Keratinocyte (primary cell): ENCODE measurements around the gene NOTCH1.

Experiments
- CTCF ChIP-seq, 3 experiments: IDR thresholded peaks in 1 of 3; conservative IDR thresholded peaks in 1 of 3; optimal IDR thresholded peaks in 1 of 3; 2 replicates in 2 of 3; 3 replicates in 1 of 3; pipeline versions ENCODE3 to v1.5.1; 2011; ENCODE audit warnings: low read length in 3 of 3, mild to moderate bottlenecking in 3 of 3, moderate library complexity in 2 of 3, control low read depth in 1 of 3, inconsistent platforms in 1 of 3; ENCODE audit not compliant: insufficient read depth in 2 of 3; ENCODE audit errors: extremely low read depth in 1 of 3
- EZH2 ChIP-seq: IDR thresholded peaks from one replicate; pipeline ENCODE4 v1.6.1; 2012; ENCODE audit warnings: inconsistent platforms, mild to moderate bottlenecking, low read length, moderate library complexity

- TF ChIP-seq CTCF (optimal IDR thresholded peaks at IDR 0.05 in 1 of 3, IDR thresholded peaks at IDR 0.05 in 1 of 3, conservative IDR thresholded peaks at IDR 0.05 in 1 of 3; ENCODE audit: extremely low read depth in 1 of 3, insufficient read depth in 2 of 3, low read length in 3 of 3) (no peak), EZH2 (no peak)
These were observed 32.7 kb downstream of the NOTCH1 start for GRCh38 chr9:136513191-136513590.
